Measurements from ENCODE around the gene GJB3.
"Not testable (repeated sequence)": the region's sequence is repeated elsewhere in the genome, so short reads cannot be mapped to it uniquely, and the experiment has no call there.

The GJB3 gene

GRCh38 chr1:34761176-34761761 lies 19.7 kb upstream of the GJB3 start:
- DNase-seq, result no peak

GRCh38 chr1:34761776-34762307 lies 19.2 kb upstream of the GJB3 start:
- no peak for DNase-seq

- DNase-seq, result no peak
These were observed 18.4 kb upstream of the GJB3 start for GRCh38 chr1:34762474-34763141.

GRCh38 chr1:34763142-34763781 lies 17.8 kb upstream of the GJB3 start:
- no peak for DNase-seq

- no peak for DNase-seq
These were observed 12.2 kb upstream of the GJB3 start for GRCh38 chr1:34768856-34769255.

GRCh38 chr1:34770891-34771504 lies 10.0 kb upstream of the GJB3 start:
- no peak for DNase-seq

- DNase-seq, result no peak
These were observed 9.2 kb upstream of the GJB3 start for GRCh38 chr1:34771573-34772371.

GRCh38 chr1:34773114-34773513 lies 7.9 kb upstream of the GJB3 start:
- DNase-seq, result not testable (repeated sequence)

- DNase-seq, result no peak
These were observed 6.1 kb upstream of the GJB3 start for GRCh38 chr1:34774957-34775356.

GRCh38 chr1:34776911-34777310 lies 4.1 kb upstream of the GJB3 start:
- DNase-seq, result no peak

- no peak for DNase-seq
These were observed 3.3 kb upstream of the GJB3 start for GRCh38 chr1:34777519-34778321.

- no peak for DNase-seq
These were observed 2.6 kb upstream of the GJB3 start for GRCh38 chr1:34778381-34778780.

GRCh38 chr1:34779005-34779404 lies 2.0 kb upstream of the GJB3 start:
- DNase-seq, result no peak

GRCh38 chr1:34779526-34779925 lies 1.5 kb upstream of the GJB3 start:
- no peak for DNase-seq

GRCh38 chr1:34779962-34780361 lies 1.1 kb upstream of the GJB3 start:
- no peak for DNase-seq

GRCh38 chr1:34780528-34780927 lies 486 bp upstream of the GJB3 start:
- no peak for DNase-seq

- DNase-seq, result no peak
These were observed 904 bp downstream of the GJB3 start for GRCh38 chr1:34781844-34782391.

GRCh38 chr1:34784751-34785221 lies 3.8 kb downstream of the GJB3 start:
- no peak for DNase-seq

GRCh38 chr1:34785231-34785874 lies 4.3 kb downstream of the GJB3 start:
- DNase-seq, result no peak

- no peak for DNase-seq
These were observed 5.0 kb downstream of the GJB3 start for GRCh38 chr1:34785875-34786470.

Data from NCI-H2081 treated with DMSO at 0.1 percent for 48 hours (cell line).